CD4-positive, alpha-beta T cell (primary cell): ENCODE measurements around the gene ME3. TPM values are rescaled to one million over a fixed set of nuclear protein-coding genes. Genes with fewer than 3 reads are reported as not detected.

ENCODE experiments used
- ATAC-seq: fragments of 200-7000 bp; cut with Tn5 transposase; one replicate; pipeline ENCODE4 v1.10.0; 2022; ENCODE audit warnings: mild to moderate bottlenecking; ENCODE audit not compliant: poor library complexity
- CTCF ChIA-PET: fragments of 350-600 bp; sonication (Branson Sonifier 250); formaldehyde crosslinking; loops from one replicate; lab custom pipeline; 2021; ENCODE audit warnings: antibody characterized with exemption, inconsistent platforms; lab: Charles Lee
- POLR2A ChIA-PET: fragments of 350-600 bp; sonication (Branson Sonifier 250); formaldehyde crosslinking; loops from one replicate; lab custom pipeline; 2021; ENCODE audit warnings: antibody characterized with exemption, inconsistent platforms; lab: Charles Lee
- DNase-seq, 14 experiments: peaks; one replicate each; pipeline ENCODE4 v3.0.0-alpha.2; 2013 to 2020; ENCODE audit warnings: mixed read lengths in 2 of 14
- H3K27ac ChIP-seq, 2 donors: one replicate each; pipeline versions ENCODE4 v1.5.1 to v1.7.0; 2013; ENCODE audit warnings: low read length in 2 of 2, low read depth in 1 of 2, mild to moderate bottlenecking in 1 of 2
- H3K27me3 ChIP-seq, 2 experiments: 1 replicate in 1 of 2; 2 replicates in 1 of 2; pipeline versions ENCODE4 v1.6.1 to v1.7.0; 2013; ENCODE audit warnings: low read length in 2 of 2, control low read depth in 1 of 2, mild to moderate bottlenecking in 1 of 2, moderate library complexity in 1 of 2; ENCODE audit not compliant: insufficient read depth in 2 of 2, control insufficient read depth in 1 of 2
- H3K36me3 ChIP-seq: one replicate; pipeline ENCODE4 v1.6.1; 2013; ENCODE audit warnings: low read length, control low read depth; ENCODE audit not compliant: insufficient read depth
- H3K4me1 ChIP-seq: one replicate; pipeline ENCODE4 v1.6.1; 2013; ENCODE audit warnings: low read length, control low read depth; ENCODE audit not compliant: insufficient read depth
- H3K4me3 ChIP-seq: one replicate; pipeline ENCODE4 v1.5.1; 2013; ENCODE audit warnings: mild to moderate bottlenecking, low read length, moderate library complexity
- H3K9me3 ChIP-seq, 2 experiments: 1 replicate in 1 of 2; 2 replicates in 1 of 2; pipeline versions ENCODE4 v1.6.1 to v1.7.0; 2013; ENCODE audit warnings: low read length in 2 of 2, mild to moderate bottlenecking in 2 of 2, control low read depth in 1 of 2, moderate library complexity in 1 of 2; ENCODE audit not compliant: control insufficient read depth in 1 of 2, insufficient read depth in 1 of 2
- H3K27ac Mint-ChIP-seq: one replicate; pipeline ENCODE4 v1.8.0; 2020; ENCODE audit warnings: mixed read lengths
- H3K27me3 Mint-ChIP-seq: one replicate; pipeline ENCODE4 v1.8.0; 2021; ENCODE audit warnings: mixed read lengths
- H3K36me3 Mint-ChIP-seq: one replicate; pipeline ENCODE4 v1.8.0; 2021; ENCODE audit warnings: low read depth, mixed read lengths
- H3K4me1 Mint-ChIP-seq: one replicate; pipeline ENCODE4 v1.8.0; 2021; ENCODE audit warnings: low read depth, mixed read lengths
- H3K4me3 Mint-ChIP-seq: one replicate; pipeline ENCODE4 v1.8.0; 2020; ENCODE audit warnings: mild to moderate bottlenecking, mixed read lengths
- H3K9me3 Mint-ChIP-seq: one replicate; pipeline ENCODE4 v1.8.0; 2020; ENCODE audit warnings: mixed read lengths
- CTCF ChIP-seq: fragments of 200-600 bp; IDR thresholded peaks from one replicate; pipeline ENCODE4 v1.8.0; 2022; ENCODE audit warnings: antibody characterized with exemption, mild to moderate bottlenecking
- intact Hi-C, 2 experiments: fragments of 100-400 bp; cut with DNase I in 1 of 2; cut with micrococcal nuclease in 1 of 2; formaldehyde crosslinking; loops; one replicate each; pipeline versions ENCODE4 v1.15.1 to v1.9.0; 2023 to 2025; cut with DNase I, micrococcal nuclease
- total RNA-seq, 174 experiments: library from RNA in 2 of 174; stranded (reverse) in 2 of 174; gene quantifications; one replicate each; pipeline ENCODE4 v1.2.3 and lab custom pipeline; 2021 to 2026

The ME3 gene
- total RNA-seq, 2 experiments from 2014 or later = 9.1 to 10.6 TPM

- DNase-seq (no peak), ATAC-seq (no peak)
- Mint-ChIP-seq H3K27me3 (no peaks in the 10 kb centered on the region), H3K4me1 (no peaks in the 10 kb centered on the region), H3K27ac (no peak overlapping the region), H3K36me3 (no peaks in the 10 kb centered on the region), H3K9me3 (no peaks in the 10 kb centered on the region), H3K4me3 (no peak overlapping the region)
- H3K36me3 ChIP-seq = no peaks in the 10 kb centered on the region
- H3K4me3 ChIP-seq = no peak overlapping the region
- H3K9me3 ChIP-seq = no peaks in the 10 kb centered on the region
- CTCF ChIA-PET = interaction anchor here (0.9 kb wide), 1 partner anchor 8 kb away, joined by 3 read pairs; no protein-coding TSS in a partner anchor
- POLR2A ChIA-PET = no interaction called here
- H3K27ac ChIP-seq = no peak overlapping the region
- no peak for TF ChIP-seq CTCF
- H3K4me1 ChIP-seq = no peaks in the 10 kb centered on the region
- H3K27me3 ChIP-seq = no peaks in the 10 kb centered on the region
- intact Hi-C loops = no loop called here
Observed at GRCh38 chr11:86699040-86699791, 26.8 kb upstream of the ME3 start.

- Histone ChIP-seq H3K9me3 (no peaks in the 10 kb centered on the region), H3K27me3 (no peaks in the 10 kb centered on the region), H3K4me3 (no peak overlapping the region), H3K4me1 (no peaks in the 10 kb centered on the region), H3K36me3 (no peaks in the 10 kb centered on the region), H3K27ac (no peak overlapping the region)
- intact Hi-C loops = no loop called here
- Mint-ChIP-seq H3K27ac (no peak overlapping the region), H3K4me3 (no peak overlapping the region), H3K36me3 (no peaks in the 10 kb centered on the region), H3K9me3 (no peaks in the 10 kb centered on the region), H3K4me1 (no peaks in the 10 kb centered on the region), H3K27me3 (no peaks in the 10 kb centered on the region)
- CTCF ChIA-PET = no interaction called here
- no peak for ATAC-seq
- TF ChIP-seq CTCF = no peak
- DNase-seq = no peak
- POLR2A ChIA-PET = no interaction called here
Observed at GRCh38 chr11:86698639-86699038, 26.2 kb upstream of the ME3 start.

- ChIA-PET POLR2A (no interaction called here), CTCF (no interaction called here)
- H3K27me3 Mint-ChIP-seq = no peaks in the 10 kb centered on the region
- H3K9me3 Mint-ChIP-seq = no peaks in the 10 kb centered on the region
- no peak overlapping the region for H3K27ac Mint-ChIP-seq
- H3K4me1 Mint-ChIP-seq = no peaks in the 10 kb centered on the region
- ATAC-seq (no peak), DNase-seq (no peak)
- H3K4me3 Mint-ChIP-seq = no peak overlapping the region
- Histone ChIP-seq H3K4me1 (no peaks in the 10 kb centered on the region), H3K9me3 (no peaks in the 10 kb centered on the region), H3K4me3 (no peak overlapping the region), H3K27ac (no peak overlapping the region), H3K36me3 (no peaks in the 10 kb centered on the region), H3K27me3 (no peaks in the 10 kb centered on the region)
- TF ChIP-seq CTCF = no peak
- no peaks in the 10 kb centered on the region for H3K36me3 Mint-ChIP-seq
- intact Hi-C loops = no loop called here
Observed at GRCh38 chr11:86696451-86696850, 24.0 kb upstream of the ME3 start.
